ENCODE measurements around the gene FBXW11. TPM values are rescaled to one million over a fixed set of nuclear protein-coding genes. Genes with fewer than 3 reads are reported as not detected.
A peak's percentile ranks its signal among the peaks of the same experiment; 100 is the strongest.

FBXW11 gene
- total RNA-seq, 1 experiment from 2014 or later = 52.0 TPM

DNA sequence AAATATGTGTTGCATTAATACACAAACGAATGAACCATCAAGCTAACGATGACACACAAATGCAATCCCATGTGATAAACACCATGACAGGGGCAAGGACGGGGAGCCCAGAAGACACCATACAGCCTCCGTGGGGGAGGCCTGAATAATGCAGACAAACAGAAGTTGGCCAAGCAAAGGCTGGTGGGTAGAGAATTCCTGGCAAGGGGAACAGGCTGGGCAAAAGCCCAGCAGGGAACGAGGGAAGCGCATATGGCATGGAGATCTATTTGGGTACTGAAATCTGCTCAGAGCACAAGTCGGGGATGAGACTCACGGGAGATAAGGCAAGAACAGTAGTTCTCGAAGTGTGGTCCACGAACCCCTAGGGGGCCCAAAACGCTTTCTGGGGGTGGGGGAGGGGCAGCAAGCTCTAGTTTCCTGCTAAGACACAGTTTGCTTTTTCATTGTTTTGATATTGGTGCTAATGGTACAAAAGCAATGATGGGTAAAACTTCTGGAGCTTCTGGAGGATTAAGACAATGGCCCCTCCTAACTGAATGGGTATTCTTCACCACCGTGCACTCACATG is 42.9 kb upstream of the FBXW11 start:
- no TSS peak for BruUV-seq (replicated peaks)
- Histone ChIP-seq H3K4me1 (ENCODE audit: control insufficient read depth in 1 of 2, insufficient read depth in 2 of 2, low read length in 2 of 2) (no peaks in the 10 kb centered on the region), H3K4me2 (ENCODE audit: low read length) (no peak overlapping the region), H2AFZ (ENCODE audit: low read depth, low read length, poor library complexity, severe bottlenecking) (no peak overlapping the region), H3K9me2 (ENCODE audit: insufficient read depth) (no peaks in the 10 kb centered on the region), H3K36me3 (ENCODE audit: control insufficient read depth in 1 of 2, insufficient read depth in 2 of 2, low read length in 2 of 2) (0 out of 4 replicates have a peak, but pooled peaks cover 0 to 2% of the 10 kb centered on the region in 2 experiments), H3K79me2 (ENCODE audit: insufficient read depth, low read length) (no peaks in the 10 kb centered on the region), H3K9ac (ENCODE audit: low read length) (no peak overlapping the region), H4K20me1 (ENCODE audit: insufficient read depth) (no peaks in the 10 kb centered on the region), H3K4me3 (replicated peaks in 1 of 2; ENCODE audit: low read depth in 1 of 2, low read length in 2 of 2) (no peak overlapping the region), H3K9me3 (ENCODE audit: control insufficient read depth in 1 of 2, insufficient read depth in 1 of 2, low read depth in 1 of 2, low read length in 2 of 2) (no peaks in the 10 kb centered on the region), H3K27ac (ENCODE audit: low read depth, low read length) (no peak overlapping the region), H3K27me3 (ENCODE audit: insufficient read depth, low read length) (no peaks in the 10 kb centered on the region)
- intact Hi-C loops (cut with micrococcal nuclease) = no loop called here
- DNase-seq (ENCODE audit: low read depth, low spot score) (no peak), ATAC-seq (no peak)
- TF ChIP-seq YY1 (IDR thresholded peaks at IDR 0.05; ENCODE audit: extremely low read depth, insufficient replicate concordance, low read depth, low read length) (no peak), SP1 (IDR thresholded peaks at IDR 0.05; ENCODE audit: low read depth) (no peak), ELF1 (IDR thresholded peaks at IDR 0.05; ENCODE audit: borderline replicate concordance, low read depth) (no peak)
- TF ChIP-seq, protein P1, sequence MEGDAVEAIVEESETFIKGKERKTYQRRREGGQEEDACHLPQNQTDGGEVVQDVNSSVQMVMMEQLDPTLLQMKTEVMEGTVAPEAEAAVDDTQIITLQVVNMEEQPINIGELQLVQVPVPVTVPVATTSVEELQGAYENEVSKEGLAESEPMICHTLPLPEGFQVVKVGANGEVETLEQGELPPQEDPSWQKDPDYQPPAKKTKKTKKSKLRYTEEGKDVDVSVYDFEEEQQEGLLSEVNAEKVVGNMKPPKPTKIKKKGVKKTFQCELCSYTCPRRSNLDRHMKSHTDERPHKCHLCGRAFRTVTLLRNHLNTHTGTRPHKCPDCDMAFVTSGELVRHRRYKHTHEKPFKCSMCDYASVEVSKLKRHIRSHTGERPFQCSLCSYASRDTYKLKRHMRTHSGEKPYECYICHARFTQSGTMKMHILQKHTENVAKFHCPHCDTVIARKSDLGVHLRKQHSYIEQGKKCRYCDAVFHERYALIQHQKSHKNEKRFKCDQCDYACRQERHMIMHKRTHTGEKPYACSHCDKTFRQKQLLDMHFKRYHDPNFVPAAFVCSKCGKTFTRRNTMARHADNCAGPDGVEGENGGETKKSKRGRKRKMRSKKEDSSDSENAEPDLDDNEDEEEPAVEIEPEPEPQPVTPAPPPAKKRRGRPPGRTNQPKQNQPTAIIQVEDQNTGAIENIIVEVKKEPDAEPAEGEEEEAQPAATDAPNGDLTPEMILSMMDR (IDR thresholded peaks at IDR 0.05 in 2 of 3, conservative IDR thresholded peaks at IDR 0.05 in 1 of 3; ENCODE audit: borderline replicate concordance in 1 of 3, insufficient read depth in 1 of 3, low read depth in 2 of 3, low read length in 2 of 3) = 0 out of 6 replicates have a peak, but pooled peaks of 1 of the 3 experiments have one; percentile 7
- RAD21 ChIA-PET (ENCODE audit: low non-redundant PET in 1 of 2, low total read pairs in 2 of 2, uncharacterized antibody in 2 of 2, unreplicated experiment in 2 of 2) = no interaction called here
- POLR2A ChIA-PET = no interaction called here
- CTCF ChIA-PET = no interaction called here

DNA sequence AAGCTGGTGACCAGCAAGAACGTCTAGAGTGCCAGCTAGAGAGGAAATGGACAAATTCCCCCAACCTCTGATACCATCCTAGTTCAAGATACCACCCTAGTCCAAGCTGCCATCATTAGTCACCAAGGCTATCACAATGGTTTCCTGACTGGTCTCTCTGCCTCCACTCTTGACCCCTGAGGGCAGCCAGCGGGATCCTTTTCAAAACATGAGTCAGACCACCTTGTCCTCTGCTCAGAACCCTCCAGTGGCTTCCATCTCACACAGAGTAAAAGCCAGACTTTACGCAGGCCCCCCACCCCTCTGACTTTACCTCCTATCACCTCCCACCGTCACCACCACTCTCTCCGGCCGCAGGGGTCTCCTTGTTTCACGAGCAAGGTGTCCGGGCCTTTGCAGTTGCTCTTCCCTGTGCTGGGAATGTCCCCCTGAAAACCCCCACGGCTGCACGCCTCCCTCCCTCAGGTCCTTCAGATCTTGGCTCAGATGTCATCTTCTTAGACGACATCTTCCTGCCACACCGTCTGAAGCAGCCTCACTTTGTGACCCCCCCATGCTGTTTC is 42.2 kb upstream of the FBXW11 start:
- no peak overlapping the region for H3K27ac ChIP-seq (ENCODE audit: low read depth, low read length)
- H4K20me1 ChIP-seq (ENCODE audit: insufficient read depth) = no peaks in the 10 kb centered on the region
- no TSS peak for BruUV-seq (replicated peaks)
- RAD21 ChIA-PET (ENCODE audit: low non-redundant PET in 1 of 2, low total read pairs in 2 of 2, uncharacterized antibody in 2 of 2, unreplicated experiment in 2 of 2) = no interaction called here
- intact Hi-C loops (cut with micrococcal nuclease) = no loop called here
- no peaks in the 10 kb centered on the region for H3K9me2 ChIP-seq (ENCODE audit: insufficient read depth)
- no peaks in the 10 kb centered on the region for H3K4me1 ChIP-seq (ENCODE audit: control insufficient read depth in 1 of 2, insufficient read depth in 2 of 2, low read length in 2 of 2)
- H3K27me3 ChIP-seq (ENCODE audit: insufficient read depth, low read length) = no peaks in the 10 kb centered on the region
- no peaks in the 10 kb centered on the region for H3K79me2 ChIP-seq (ENCODE audit: insufficient read depth, low read length)
- POLR2A ChIA-PET = no interaction called here
- ATAC-seq = no peak
- no peaks in the 10 kb centered on the region for H3K9me3 ChIP-seq (ENCODE audit: control insufficient read depth in 1 of 2, insufficient read depth in 1 of 2, low read depth in 1 of 2, low read length in 2 of 2)
- 0 out of 4 replicates have a peak, but pooled peaks cover 0 to 2% of the 10 kb centered on the region in 2 experiments for H3K36me3 ChIP-seq (ENCODE audit: control insufficient read depth in 1 of 2, insufficient read depth in 2 of 2, low read length in 2 of 2)
- H3K9ac ChIP-seq (ENCODE audit: low read length) = no peak overlapping the region
- H3K4me2 ChIP-seq (ENCODE audit: low read length) = no peak overlapping the region
- DNase-seq (ENCODE audit: low read depth, low spot score) = no peak
- no peak overlapping the region for H3K4me3 ChIP-seq (replicated peaks in 1 of 2; ENCODE audit: low read depth in 1 of 2, low read length in 2 of 2)
- CTCF ChIA-PET = interaction anchor here (0.9 kb wide), 1 partner anchor 11 kb away, joined by 4 read pairs; no protein-coding TSS in a partner anchor
- H2AFZ ChIP-seq (ENCODE audit: low read depth, low read length, poor library complexity, severe bottlenecking) = no peak overlapping the region
- no peak for TF ChIP-seq ZNF274 (IDR thresholded peaks at IDR 0.05; ENCODE audit: low read depth, low read length)
- TF ChIP-seq, protein P2, sequence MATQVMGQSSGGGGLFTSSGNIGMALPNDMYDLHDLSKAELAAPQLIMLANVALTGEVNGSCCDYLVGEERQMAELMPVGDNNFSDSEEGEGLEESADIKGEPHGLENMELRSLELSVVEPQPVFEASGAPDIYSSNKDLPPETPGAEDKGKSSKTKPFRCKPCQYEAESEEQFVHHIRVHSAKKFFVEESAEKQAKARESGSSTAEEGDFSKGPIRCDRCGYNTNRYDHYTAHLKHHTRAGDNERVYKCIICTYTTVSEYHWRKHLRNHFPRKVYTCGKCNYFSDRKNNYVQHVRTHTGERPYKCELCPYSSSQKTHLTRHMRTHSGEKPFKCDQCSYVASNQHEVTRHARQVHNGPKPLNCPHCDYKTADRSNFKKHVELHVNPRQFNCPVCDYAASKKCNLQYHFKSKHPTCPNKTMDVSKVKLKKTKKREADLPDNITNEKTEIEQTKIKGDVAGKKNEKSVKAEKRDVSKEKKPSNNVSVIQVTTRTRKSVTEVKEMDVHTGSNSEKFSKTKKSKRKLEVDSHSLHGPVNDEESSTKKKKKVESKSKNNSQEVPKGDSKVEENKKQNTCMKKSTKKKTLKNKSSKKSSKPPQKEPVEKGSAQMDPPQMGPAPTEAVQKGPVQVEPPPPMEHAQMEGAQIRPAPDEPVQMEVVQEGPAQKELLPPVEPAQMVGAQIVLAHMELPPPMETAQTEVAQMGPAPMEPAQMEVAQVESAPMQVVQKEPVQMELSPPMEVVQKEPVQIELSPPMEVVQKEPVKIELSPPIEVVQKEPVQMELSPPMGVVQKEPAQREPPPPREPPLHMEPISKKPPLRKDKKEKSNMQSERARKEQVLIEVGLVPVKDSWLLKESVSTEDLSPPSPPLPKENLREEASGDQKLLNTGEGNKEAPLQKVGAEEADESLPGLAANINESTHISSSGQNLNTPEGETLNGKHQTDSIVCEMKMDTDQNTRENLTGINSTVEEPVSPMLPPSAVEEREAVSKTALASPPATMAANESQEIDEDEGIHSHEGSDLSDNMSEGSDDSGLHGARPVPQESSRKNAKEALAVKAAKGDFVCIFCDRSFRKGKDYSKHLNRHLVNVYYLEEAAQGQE (IDR thresholded peaks at IDR 0.05; ENCODE audit: low read depth) = no peak
- TF ChIP-seq TCF7L2 (IDR thresholded peaks at IDR 0.05; ENCODE audit: borderline replicate concordance, extremely low read depth, insufficient read depth, insufficient read length) = no peak
- TF ChIP-seq, protein P1 (IDR thresholded peaks at IDR 0.05 in 2 of 3, conservative IDR thresholded peaks at IDR 0.05 in 1 of 3; ENCODE audit: borderline replicate concordance in 1 of 3, insufficient read depth in 1 of 3, low read depth in 2 of 3, low read length in 2 of 3) = no peak
- no peak for TF ChIP-seq EGR1 (IDR thresholded peaks at IDR 0.05; ENCODE audit: low read depth)
- TF ChIP-seq POLR2AphosphoS5 (IDR thresholded peaks at IDR 0.05; ENCODE audit: low read depth, low read length) = no peak
